ENCODE measurements around the gene SERPINA4.

GRCh38 chr14:94586635-94587034 is 25.4 kb downstream of the SERPINA4 start:
- TF ChIP-seq POLR2A (IDR thresholded peaks at IDR 0.05): no peak
- no peak for TF ChIP-seq CTCF (IDR thresholded peaks at IDR 0.05)
- TF ChIP-seq EP300 (IDR thresholded peaks at IDR 0.05; ENCODE audit: low read depth): no peak

Measured in transverse colon (tissue), 3 donors.